ENCODE data around the gene KANTR. TPM values are rescaled to one million over a fixed set of nuclear protein-coding genes. Genes with fewer than 3 reads are reported as not detected.

The KANTR gene
- polyA plus RNA-seq, 3 donors from 2014 or later = 0.56 to 2.3 TPM; not detected in 1

GRCh38 chrX:53086464-53086863, 7.5 kb upstream of the KANTR start:
- Mint-ChIP-seq H3K36me3 (peaks cover 7 to 11% (median 8%) of the 10 kb centered on the region in 3 donors), H3K27ac (peak overlapping the region in 2 of 6 donors; percentile 80 to 88), H3K4me1 (peaks cover 25 to 31% of the 10 kb centered on the region in 2 donors), H3K4me3 (no peak overlapping the region), H3K27me3 (ENCODE audit: low read depth in 3 of 3) (peaks cover 31 to 42% (median 36%) of the 10 kb centered on the region in 3 donors), H3K9me3 (no peaks in the 10 kb centered on the region)
- no peak for DNase-seq

- Mint-ChIP-seq H3K36me3 (peaks cover 7 to 11% (median 8%) of the 10 kb centered on the region in 3 donors), H3K4me1 (peaks cover 25 to 27% of the 10 kb centered on the region in 2 donors)
- no peak for DNase-seq
These were observed 6.5 kb upstream of the KANTR start for GRCh38 chrX:53087388-53087831.

GRCh38 chrX:53088136-53088974, 5.6 kb upstream of the KANTR start:
- H3K27me3 Mint-ChIP-seq (ENCODE audit: low read depth in 3 of 3) = peaks cover 21 to 31% (median 28%) of the 10 kb centered on the region in 3 donors
- H3K9me3 Mint-ChIP-seq = no peaks in the 10 kb centered on the region
- H3K4me1 Mint-ChIP-seq = peaks cover 22 to 26% of the 10 kb centered on the region in 2 donors
- peaks cover 7 to 11% (median 8%) of the 10 kb centered on the region in 3 donors for H3K36me3 Mint-ChIP-seq
- DNase-seq = peak; percentile 58 to 66 (median 62)
- peak overlapping the region; percentile 76 to 89 (median 85) for H3K4me3 Mint-ChIP-seq
- H3K27ac Mint-ChIP-seq = peak overlapping the region; percentile 23 to 94 (median 85)

More at GRCh38 chrX:53087388-53087831, 6.5 kb upstream of the KANTR start:
- Mint-ChIP-seq H3K27me3 (ENCODE audit: low read depth in 3 of 3) (peaks cover 25 to 36% (median 29%) of the 10 kb centered on the region in 3 donors), H3K9me3 (no peaks in the 10 kb centered on the region), H3K27ac (peak overlapping the region in 5 of 6 donors; percentile 31 to 73 (median 38)), H3K4me3 (peak overlapping the region in 1 of 5 donors; percentile 5)

- peak overlapping the region; percentile 76 to 89 (median 85) for H3K4me3 Mint-ChIP-seq
- peaks cover 19 to 27% (median 23%) of the 10 kb centered on the region in 3 donors for H3K27me3 Mint-ChIP-seq (ENCODE audit: low read depth in 3 of 3)
- peaks cover 7 to 11% (median 8%) of the 10 kb centered on the region in 3 donors for H3K36me3 Mint-ChIP-seq
- DNase-seq = peak; percentile 35 to 51 (median 43)
- H3K9me3 Mint-ChIP-seq = no peaks in the 10 kb centered on the region
- H3K27ac Mint-ChIP-seq = peak overlapping the region in 4 of 6 donors; percentile 36 to 94 (median 87)
- peaks cover 23 to 25% of the 10 kb centered on the region in 2 donors for H3K4me1 Mint-ChIP-seq
These were observed 4.6 kb upstream of the KANTR start for GRCh38 chrX:53089224-53089842.

GRCh38 chrX:53089925-53090324, 4.0 kb upstream of the KANTR start:
- H3K4me1 Mint-ChIP-seq = peaks cover 28 to 30% of the 10 kb centered on the region in 2 donors
- H3K27me3 Mint-ChIP-seq (ENCODE audit: low read depth in 3 of 3) = peaks cover 19 to 21% (median 20%) of the 10 kb centered on the region in 3 donors
- H3K36me3 Mint-ChIP-seq = peaks cover 7 to 10% (median 8%) of the 10 kb centered on the region in 3 donors
- H3K9me3 Mint-ChIP-seq = no peaks in the 10 kb centered on the region
- no peak overlapping the region for H3K4me3 Mint-ChIP-seq
- no peak overlapping the region for H3K27ac Mint-ChIP-seq
- no peak for DNase-seq

- Mint-ChIP-seq H3K27me3 (ENCODE audit: low read depth in 3 of 3) (peaks cover 10 to 23% (median 12%) of the 10 kb centered on the region in 3 donors), H3K9me3 (no peaks in the 10 kb centered on the region), H3K4me3 (no peak overlapping the region), H3K36me3 (no peaks in the 10 kb centered on the region), H3K4me1 (peaks cover 28 to 33% of the 10 kb centered on the region in 2 donors), H3K27ac (no peak overlapping the region)
- no peak for DNase-seq
These were observed 2.6 kb upstream of the KANTR start for GRCh38 chrX:53091354-53091753.

GRCh38 chrX:53093177-53093655, 726 bp upstream of the KANTR start:
- Mint-ChIP-seq H3K36me3 (no peaks in the 10 kb centered on the region), H3K27ac (peak overlapping the region; percentile 71 to 91 (median 84)), H3K4me1 (peaks cover 26 to 33% of the 10 kb centered on the region in 2 donors), H3K4me3 (peak overlapping the region; percentile 85 to 88 (median 86)), H3K27me3 (ENCODE audit: low read depth in 3 of 3) (peaks cover 5 to 11% (median 5%) of the 10 kb centered on the region in 3 donors), H3K9me3 (no peaks in the 10 kb centered on the region)
- peak; percentile 63 to 70 (median 65) for DNase-seq

- Mint-ChIP-seq H3K27ac (peak overlapping the region; percentile 46 to 91 (median 83)), H3K27me3 (ENCODE audit: low read depth in 3 of 3) (peaks cover 0 to 4% (median 3%) of the 10 kb centered on the region in 3 donors), H3K9me3 (no peaks in the 10 kb centered on the region), H3K36me3 (no peaks in the 10 kb centered on the region), H3K4me3 (peak overlapping the region; percentile 85 to 88 (median 86)), H3K4me1 (peaks cover 16 to 21% of the 10 kb centered on the region in 2 donors)
- no peak for DNase-seq
These were observed 602 bp downstream of the KANTR start for GRCh38 chrX:53094582-53094905.

- Mint-ChIP-seq H3K36me3 (peaks cover 0 to 1% (median 0%) of the 10 kb centered on the region in 3 donors), H3K27me3 (ENCODE audit: low read depth in 3 of 3) (peaks cover 0 to 4% (median 3%) of the 10 kb centered on the region in 3 donors)
These were observed 1.9 kb downstream of the KANTR start for GRCh38 chrX:53095796-53096195.

GRCh38 chrX:53114864-53115549, 21.1 kb downstream of the KANTR start:
- Mint-ChIP-seq H3K4me3 (no peak overlapping the region), H3K36me3 (peaks cover 0 to 5% (median 0%) of the 10 kb centered on the region in 3 donors), H3K27me3 (ENCODE audit: low read depth in 3 of 3) (peaks cover 0 to 4% (median 0%) of the 10 kb centered on the region in 3 donors), H3K9me3 (no peaks in the 10 kb centered on the region), H3K27ac (no peak overlapping the region), H3K4me1 (peaks cover 0 to 6% of the 10 kb centered on the region in 2 donors)
- no peak for DNase-seq

More at GRCh38 chrX:53095796-53096195, 1.9 kb downstream of the KANTR start:
- peaks cover 16 to 21% of the 10 kb centered on the region in 2 donors for H3K4me1 Mint-ChIP-seq
- peak overlapping the region in 2 of 5 donors; percentile 1 to 38 for H3K4me3 Mint-ChIP-seq
- no peaks in the 10 kb centered on the region for H3K9me3 Mint-ChIP-seq
- H3K27ac Mint-ChIP-seq = peak overlapping the region in 2 of 6 donors; percentile 13 to 18
- DNase-seq = no peak

GRCh38 chrX:53115550-53115874, 21.6 kb downstream of the KANTR start:
- no peak overlapping the region for H3K4me3 Mint-ChIP-seq
- no peaks in the 10 kb centered on the region for H3K9me3 Mint-ChIP-seq
- H3K36me3 Mint-ChIP-seq = peaks cover 0 to 5% (median 0%) of the 10 kb centered on the region in 3 donors
- H3K27ac Mint-ChIP-seq = no peak overlapping the region
- peaks cover 0 to 4% (median 0%) of the 10 kb centered on the region in 3 donors for H3K27me3 Mint-ChIP-seq (ENCODE audit: low read depth in 3 of 3)
- no peak for DNase-seq
- peaks cover 0 to 6% of the 10 kb centered on the region in 2 donors for H3K4me1 Mint-ChIP-seq

GRCh38 chrX:53116101-53116500, 22.2 kb downstream of the KANTR start:
- H3K27me3 Mint-ChIP-seq (ENCODE audit: low read depth in 3 of 3) = peaks cover 0 to 4% (median 0%) of the 10 kb centered on the region in 3 donors
- peaks cover 0 to 5% (median 0%) of the 10 kb centered on the region in 3 donors for H3K36me3 Mint-ChIP-seq
- H3K4me3 Mint-ChIP-seq = peak overlapping the region in 1 of 5 donors; percentile 10
- DNase-seq = no peak
- peaks cover 0 to 6% of the 10 kb centered on the region in 2 donors for H3K4me1 Mint-ChIP-seq
- no peak overlapping the region for H3K27ac Mint-ChIP-seq
- H3K9me3 Mint-ChIP-seq = no peaks in the 10 kb centered on the region

GRCh38 chrX:53122013-53122412, 28.1 kb downstream of the KANTR start:
- peaks cover 0 to 1% (median 0%) of the 10 kb centered on the region in 6 donors for H3K9me3 Mint-ChIP-seq
- H3K27ac Mint-ChIP-seq = peak overlapping the region in 1 of 6 donors; percentile 30
- H3K4me1 Mint-ChIP-seq = peaks cover 10 to 21% of the 10 kb centered on the region in 2 donors
- peaks cover 0 to 10% (median 0%) of the 10 kb centered on the region in 3 donors for H3K27me3 Mint-ChIP-seq (ENCODE audit: low read depth in 3 of 3)
- no peaks in the 10 kb centered on the region for H3K36me3 Mint-ChIP-seq
- no peak overlapping the region for H3K4me3 Mint-ChIP-seq
- no peak for DNase-seq
